Endothelial cell of umbilical vein (primary cell): ENCODE data around the gene CHIC2. TPM values are rescaled to one million over a fixed set of nuclear protein-coding genes. Genes with fewer than 3 reads are reported as not detected.

ENCODE experiments used
- BruUV-seq: library from RNA; stranded (reverse); fragments of 400-500 nt; replicated peaks from 2 replicates; lab custom pipeline; 2021; lab: Mats Ljungman, UMichigan
- CTCF ChIA-PET: fragments of 300-600, 350-600 bp; sonication (Branson Sonifier 250); formaldehyde crosslinking; loops from one replicate; lab custom pipeline; 2021; ENCODE audit warnings: antibody characterized with exemption, inconsistent platforms; lab: Charles Lee
- POLR2A ChIA-PET: fragments of 300-600, 350-600 bp; sonication (Branson Sonifier 250); formaldehyde crosslinking; loops from one replicate; lab custom pipeline; 2021; ENCODE audit warnings: antibody characterized with exemption, inconsistent platforms; lab: Charles Lee
- DNase-seq: peaks from one replicate; pipeline ENCODE4 v3.0.0-alpha.2; 2011; ENCODE audit warnings: low read depth, low spot score
- FAIRE-seq: peaks from 2 replicates; lab custom pipeline; 2011; peaks lifted over from hg19 to GRCh38; lab: Jason Lieb, UNC
- H2AFZ ChIP-seq: 2 replicates; pipeline ENCODE4 v1.6.0; 2012; ENCODE audit warnings: low read depth, low read length, control low read depth, inconsistent platforms
- H3K27ac ChIP-seq: 2 replicates; pipeline ENCODE4 v1.5.1; 2011; ENCODE audit warnings: low read depth, mild to moderate bottlenecking, control low read depth, low read length, moderate library complexity; ENCODE audit not compliant: insufficient read depth
- H3K27me3 ChIP-seq, 2 experiments: 2 replicates each; pipeline versions ENCODE4 v1.6.0 to v1.6.1; 2011; ENCODE audit warnings: low read length in 2 of 2, mixed read lengths in 1 of 2; ENCODE audit not compliant: control insufficient read depth in 2 of 2, insufficient read depth in 2 of 2
- H3K36me3 ChIP-seq, 2 experiments: 2 replicates in 1 of 2; 3 replicates in 1 of 2; pipeline ENCODE4 v1.5.1; 2011; ENCODE audit warnings: low read length in 2 of 2, mild to moderate bottlenecking in 1 of 2, moderate library complexity in 1 of 2; ENCODE audit not compliant: control insufficient read depth in 2 of 2, insufficient read depth in 2 of 2; ENCODE audit errors: extremely low read depth in 1 of 2
- H3K4me1 ChIP-seq: 3 replicates; pipeline ENCODE4 v1.5.1; 2011; ENCODE audit warnings: mild to moderate bottlenecking, low read length; ENCODE audit not compliant: control insufficient read depth, insufficient read depth; ENCODE audit errors: extremely low read depth
- H3K4me2 ChIP-seq: 2 replicates; pipeline ENCODE4 v1.6.1; 2011; ENCODE audit warnings: low read length, control low read depth, mixed read lengths; ENCODE audit not compliant: insufficient read depth
- H3K4me3 ChIP-seq, 3 experiments: fragments of 200-600 bp in 1 of 3; sonication (generic), shearing (Covaris generic) in 1 of 3; replicated peaks in 1 of 3; 2 replicates each; pipeline ENCODE4 v1.5.1; 2011 to 2016; ENCODE audit warnings: control low read depth in 3 of 3, low read length in 3 of 3, mild to moderate bottlenecking in 2 of 3, inconsistent platforms in 1 of 3, low read depth in 1 of 3, moderate library complexity in 1 of 3; ENCODE audit not compliant: insufficient read depth in 1 of 3
- H3K79me2 ChIP-seq: 2 replicates; pipeline ENCODE4 v1.6.0; 2012; ENCODE audit warnings: low read length, inconsistent platforms; ENCODE audit not compliant: control insufficient read depth, insufficient read depth
- H3K9ac ChIP-seq: replicated peaks from 2 replicates; pipeline ENCODE3; 2011; ENCODE audit warnings: low read length, control low read depth; ENCODE audit not compliant: insufficient read depth; ENCODE audit errors: extremely low read depth
- H3K9me1 ChIP-seq: replicated peaks from 3 replicates; pipeline ENCODE4 v1.6.0; 2011; ENCODE audit warnings: mild to moderate bottlenecking, low read length; ENCODE audit not compliant: control insufficient read depth, insufficient read depth; ENCODE audit errors: extremely low read depth
- H3K9me3 ChIP-seq: replicated peaks from 2 replicates; pipeline ENCODE4 v1.5.1; 2012; ENCODE audit warnings: low read length, inconsistent platforms; ENCODE audit not compliant: control insufficient read depth, insufficient read depth
- H4K20me1 ChIP-seq: replicated peaks from 2 replicates; pipeline ENCODE3; 2011; ENCODE audit warnings: mild to moderate bottlenecking, low read length; ENCODE audit not compliant: control insufficient read depth, insufficient read depth; ENCODE audit errors: extremely low read depth
- CTCF ChIP-seq, 2 donors: IDR thresholded peaks; 1 replicate in 1 of 2; 2 replicates in 1 of 2; pipeline ENCODE4 v1.5.1; 2011; ENCODE audit warnings: low read length in 2 of 2, mild to moderate bottlenecking in 2 of 2, moderate library complexity in 2 of 2, control low read depth in 1 of 2, inconsistent platforms in 1 of 2, low read depth in 1 of 2; ENCODE audit not compliant: insufficient read depth in 1 of 2; ENCODE audit errors: extremely low read depth in 1 of 2
- EZH2 ChIP-seq: IDR thresholded peaks from 2 replicates; pipeline ENCODE4 v1.6.1; 2012; ENCODE audit warnings: borderline replicate concordance, low read depth, mild to moderate bottlenecking, moderate library complexity, low read length, inconsistent platforms; ENCODE audit not compliant: severe bottlenecking
- FOS ChIP-seq: IDR thresholded peaks from 2 replicates; pipeline ENCODE4 v1.6.1; 2011; ENCODE audit warnings: mild to moderate bottlenecking, low read length, moderate library complexity, borderline replicate concordance; ENCODE audit not compliant: insufficient read depth
- GATA2 ChIP-seq: IDR thresholded peaks from 2 replicates; pipeline ENCODE4 v1.7.0; 2011; ENCODE audit warnings: low read depth, mild to moderate bottlenecking, moderate library complexity, mixed read lengths, low read length; ENCODE audit not compliant: insufficient read length, insufficient read depth
- JUN ChIP-seq: IDR thresholded peaks from 2 replicates; pipeline ENCODE4 v1.6.1; 2011; ENCODE audit warnings: borderline replicate concordance, low read depth; ENCODE audit not compliant: insufficient read length, insufficient read depth
- MAX ChIP-seq: IDR thresholded peaks from 2 replicates; pipeline ENCODE4 v1.6.1; 2011; ENCODE audit not compliant: insufficient read depth, insufficient read length
- MYC ChIP-seq: IDR thresholded peaks from one replicate; pipeline ENCODE4 v1.6.1; 2011; ENCODE audit warnings: mild to moderate bottlenecking, low read depth, low read length
- POLR2A ChIP-seq: IDR thresholded peaks from 2 replicates; pipeline ENCODE4 v1.6.1; 2012; ENCODE audit warnings: low read depth, mild to moderate bottlenecking, control low read depth, low read length
- POLR2AphosphoS5 ChIP-seq: IDR thresholded peaks from 2 replicates; pipeline ENCODE4 v1.6.1; 2012; ENCODE audit warnings: low read depth, mild to moderate bottlenecking, control low read depth, low read length, moderate library complexity; ENCODE audit not compliant: insufficient read depth
- dilution Hi-C: fragments of 300-500 bp; cut with MboI; formaldehyde crosslinking; loops from one replicate; pipeline ENCODE4 v1.15.0; 2019; ENCODE audit warnings: low sequenced_read_pairs; ENCODE audit not compliant: extremely low pct_ligation_motif_present
- intact Hi-C: fragments of 100-400 bp; cut with micrococcal nuclease; formaldehyde crosslinking; loops from one replicate; pipeline ENCODE4 v1.10.0; 2022
- polyA plus RNA-seq, 4 experiments: library from polyadenylated mRNA; depleted of rRNA in 3 of 4; stranded (reverse) in 3 of 4; unstranded in 1 of 4; fragments of >200 nt; gene quantifications; 2 replicates each; pipeline versions ENCODE4 v1.2.1 to v1.2.3, GENCODE V29; 2011 to 2012; ENCODE audit warnings: missing spikeins in 1 of 4
- total RNA-seq: library from RNA; stranded (reverse); gene quantifications from 2 replicates; pipeline ENCODE4 v1.2.3, GENCODE V29; 2021

CHIC2 gene
- total and polyA plus RNA-seq, 2 donors (not counting 3 experiments of a cell fraction or from before 2014, with no cell fraction given), result 27.4 to 43.3 TPM

- H3K36me3 ChIP-seq, result no peaks in the 10 kb centered on the region
- peak overlapping the region; percentile 20 for H3K4me2 ChIP-seq
- ChIA-PET POLR2A (no interaction called here), CTCF (no interaction called here)
- no peak overlapping the region for H3K9ac ChIP-seq
- H3K79me2 ChIP-seq, result no peaks in the 10 kb centered on the region
- H2AFZ ChIP-seq, result no peak overlapping the region
- no peak overlapping the region for H3K4me3 ChIP-seq
- BruUV-seq, result no TSS peak
- peaks cover 25% of the 10 kb centered on the region for H3K4me1 ChIP-seq
- no peaks in the 10 kb centered on the region for H3K9me1 ChIP-seq
- dilution Hi-C loops, result no loop called here
- FAIRE-seq (peak; percentile 37), DNase-seq (no peak)
- no peaks in the 10 kb centered on the region for H4K20me1 ChIP-seq
- no peak overlapping the region for H3K27ac ChIP-seq
- intact Hi-C loops, result loop anchor here (2.0 to 5.0 kb wide), 3 partner anchors 37 to 171 kb away; partner anchors contain the start of gene CHIC2
- no peaks in the 10 kb centered on the region for H3K9me3 ChIP-seq
- H3K27me3 ChIP-seq, result peaks cover 70 to 84% of the 10 kb centered on the region in 2 experiments
- TF ChIP-seq MAX (no peak), POLR2A (no peak), EZH2 (peak; percentile 94)
These were observed 37.0 kb upstream of the CHIC2 start for GRCh38 chr4:54101190-54102041.

GRCh38 chr4:54100595-54101189 lies 36.3 kb upstream of the CHIC2 start:
- intact Hi-C loops (loop anchor here (2.0 to 5.0 kb wide), 2 partner anchors 36 to 52 kb away; partner anchors contain the start of gene CHIC2), dilution Hi-C loops (no loop called here)
- CTCF ChIA-PET, result no interaction called here

More at GRCh38 chr4:54100595-54101189, 36.3 kb upstream of the CHIC2 start:
- Histone ChIP-seq H2AFZ (no peak overlapping the region), H3K36me3 (no peaks in the 10 kb centered on the region), H4K20me1 (no peaks in the 10 kb centered on the region), H3K79me2 (no peaks in the 10 kb centered on the region), H3K27ac (no peak overlapping the region), H3K9me3 (no peaks in the 10 kb centered on the region), H3K4me2 (peak overlapping the region; percentile 20), H3K9me1 (no peaks in the 10 kb centered on the region), H3K9ac (no peak overlapping the region), H3K27me3 (peaks cover 73 to 92% of the 10 kb centered on the region in 2 experiments), H3K4me3 (peak overlapping the region in 1 of 3 experiments; percentile 26), H3K4me1 (peaks cover 25% of the 10 kb centered on the region)
- BruUV-seq, result no TSS peak
- FAIRE-seq (no peak), DNase-seq (no peak)
- no peak for TF ChIP-seq POLR2A
- no peak for TF ChIP-seq JUN
- no peak for TF ChIP-seq EZH2
- TF ChIP-seq MYC, result no peak
- no peak for TF ChIP-seq FOS
- TF ChIP-seq CTCF (IDR thresholded peaks at IDR 0.05; ENCODE audit: extremely low read depth in 1 of 2, insufficient read depth in 1 of 2, low read depth in 1 of 2, low read length in 2 of 2), result no peak
- no peak for TF ChIP-seq GATA2
- TF ChIP-seq POLR2AphosphoS5, result no peak
- TF ChIP-seq MAX, result no peak
- POLR2A ChIA-PET, result no interaction called here
